ENCODE data around the gene RGS7BP. TPM values are rescaled to one million over a fixed set of nuclear protein-coding genes. Genes with fewer than 3 reads are reported as not detected.

The RGS7BP gene
- total and polyA plus RNA-seq, 2 of the 13 experiments (the other 11 are each of a cell fraction or from before 2014, with no cell fraction given), result not detected

DNA sequence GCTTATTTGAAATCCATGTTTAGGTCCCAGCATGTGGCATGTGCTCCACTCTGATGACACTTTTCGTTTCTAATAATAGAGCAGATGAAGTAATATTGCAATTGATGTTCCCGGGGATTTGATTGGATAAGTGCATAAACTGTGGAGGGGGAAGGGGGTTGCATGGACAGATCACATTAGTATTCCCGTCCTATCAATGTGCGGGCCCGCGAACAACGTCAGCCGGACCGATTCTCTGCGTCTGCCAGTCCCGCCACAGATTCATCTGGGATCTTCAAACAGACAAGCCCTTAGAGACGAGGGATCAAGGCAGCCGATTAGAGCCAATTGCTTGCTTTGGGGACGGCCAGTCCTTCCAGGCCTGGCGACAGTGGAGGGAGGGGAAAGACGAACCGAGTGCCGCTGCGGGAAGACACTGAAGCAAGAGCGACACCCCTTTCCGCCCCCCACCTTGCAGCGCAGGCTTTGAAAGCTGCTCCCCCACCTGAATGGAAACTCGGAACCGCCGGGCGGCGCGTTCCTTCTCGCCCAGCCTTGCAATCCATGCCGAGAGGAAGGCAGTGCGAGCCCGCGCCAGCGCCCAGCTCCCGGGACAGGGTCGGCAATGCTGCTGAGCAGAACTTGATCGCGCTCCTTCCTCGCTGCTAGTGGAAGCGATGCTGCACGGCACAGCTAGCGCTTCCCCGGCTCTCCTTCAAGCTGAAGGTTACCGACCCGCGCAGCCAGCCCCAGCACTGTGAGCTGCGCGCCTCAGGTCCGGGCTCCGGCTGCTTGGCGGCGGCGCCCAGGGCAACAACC, at the start of gene RGS7BP (continued):
- TF ChIP-seq, protein P1, sequence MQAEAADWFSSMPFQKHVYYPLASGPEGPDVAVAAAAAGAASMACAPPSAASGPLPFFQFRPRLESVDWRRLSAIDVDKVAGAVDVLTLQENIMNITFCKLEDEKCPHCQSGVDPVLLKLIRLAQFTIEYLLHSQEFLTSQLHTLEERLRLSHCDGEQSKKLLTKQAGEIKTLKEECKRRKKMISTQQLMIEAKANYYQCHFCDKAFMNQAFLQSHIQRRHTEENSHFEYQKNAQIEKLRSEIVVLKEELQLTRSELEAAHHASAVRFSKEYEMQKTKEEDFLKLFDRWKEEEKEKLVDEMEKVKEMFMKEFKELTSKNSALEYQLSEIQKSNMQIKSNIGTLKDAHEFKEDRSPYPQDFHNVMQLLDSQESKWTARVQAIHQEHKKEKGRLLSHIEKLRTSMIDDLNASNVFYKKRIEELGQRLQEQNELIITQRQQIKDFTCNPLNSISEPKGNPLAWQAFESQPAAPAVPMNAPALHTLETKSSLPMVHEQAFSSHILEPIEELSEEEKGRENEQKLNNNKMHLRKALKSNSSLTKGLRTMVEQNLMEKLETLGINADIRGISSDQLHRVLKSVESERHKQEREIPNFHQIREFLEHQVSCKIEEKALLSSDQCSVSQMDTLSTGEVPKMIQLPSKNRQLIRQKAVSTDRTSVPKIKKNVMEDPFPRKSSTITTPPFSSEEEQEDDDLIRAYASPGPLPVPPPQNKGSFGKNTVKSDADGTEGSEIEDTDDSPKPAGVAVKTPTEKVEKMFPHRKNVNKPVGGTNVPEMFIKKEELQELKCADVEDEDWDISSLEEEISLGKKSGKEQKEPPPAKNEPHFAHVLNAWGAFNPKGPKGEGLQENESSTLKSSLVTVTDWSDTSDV (CRISPR knock-in tag; IDR thresholded peaks at IDR 0.05), result no peak
- TF ChIP-seq ESRRA (CRISPR knock-in tag; IDR thresholded peaks at IDR 0.05; ENCODE audit: low read depth) (no peak), RFX5 (IDR thresholded peaks at IDR 0.05; ENCODE audit: low read depth, low read length) (no peak), ZNF598 (CRISPR knock-in tag; IDR thresholded peaks at IDR 0.05; ENCODE audit: borderline replicate concordance) (0 out of 2 replicates have a peak, but pooled peaks have one; percentile 28), TEAD3 (CRISPR knock-in tag; optimal IDR thresholded peaks at IDR 0.05; ENCODE audit: borderline replicate concordance) (no peak), ZNF749 (CRISPR knock-in tag; IDR thresholded peaks at IDR 0.05; ENCODE audit: borderline replicate concordance) (no peak), ZNF468 (CRISPR knock-in tag; IDR thresholded peaks at IDR 0.05) (0 out of 2 replicates have a peak, but pooled peaks have one; percentile 39), MTF2 (CRISPR knock-in tag; IDR thresholded peaks at IDR 0.05; ENCODE audit: borderline replicate concordance) (peak; percentile 83; the same call in 1 of the 2 replicates), SALL1 (CRISPR knock-in tag; IDR thresholded peaks at IDR 0.05) (0 out of 2 replicates have a peak, but pooled peaks have one; percentile 19), ZKSCAN1 (IDR thresholded peaks at IDR 0.05; ENCODE audit: low read length) (no peak), ZNF547 (CRISPR knock-in tag; IDR thresholded peaks at IDR 0.05) (no peak)
- TF ChIP-seq, protein P2, sequence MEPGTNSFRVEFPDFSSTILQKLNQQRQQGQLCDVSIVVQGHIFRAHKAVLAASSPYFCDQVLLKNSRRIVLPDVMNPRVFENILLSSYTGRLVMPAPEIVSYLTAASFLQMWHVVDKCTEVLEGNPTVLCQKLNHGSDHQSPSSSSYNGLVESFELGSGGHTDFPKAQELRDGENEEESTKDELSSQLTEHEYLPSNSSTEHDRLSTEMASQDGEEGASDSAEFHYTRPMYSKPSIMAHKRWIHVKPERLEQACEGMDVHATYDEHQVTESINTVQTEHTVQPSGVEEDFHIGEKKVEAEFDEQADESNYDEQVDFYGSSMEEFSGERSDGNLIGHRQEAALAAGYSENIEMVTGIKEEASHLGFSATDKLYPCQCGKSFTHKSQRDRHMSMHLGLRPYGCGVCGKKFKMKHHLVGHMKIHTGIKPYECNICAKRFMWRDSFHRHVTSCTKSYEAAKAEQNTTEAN (CRISPR knock-in tag; conservative IDR thresholded peaks at IDR 0.05), result no peak
- TF ChIP-seq, protein P3, sequence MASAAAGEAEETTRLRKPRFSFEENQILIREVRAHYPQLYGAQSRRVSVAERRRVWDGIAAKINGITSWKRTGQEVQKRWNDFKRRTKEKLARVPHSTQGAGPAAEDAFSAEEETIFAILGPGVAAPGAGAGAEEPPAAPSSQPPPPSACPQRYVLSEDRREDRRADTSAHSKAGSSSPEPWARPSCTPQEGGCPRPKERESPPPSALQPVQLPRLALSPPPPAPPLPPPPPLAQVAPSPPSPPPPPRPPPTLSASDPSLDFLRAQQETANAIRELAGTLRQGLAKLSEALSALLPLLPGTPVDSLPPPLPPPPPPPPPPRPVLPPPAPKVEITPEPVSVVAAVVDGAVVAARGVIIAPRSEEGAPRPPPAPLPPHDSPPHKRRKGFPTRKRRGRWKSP (CRISPR knock-in tag; IDR thresholded peaks at IDR 0.05), result 0 out of 2 replicates have a peak, but pooled peaks have one; percentile 22
- TF ChIP-seq, protein P4, sequence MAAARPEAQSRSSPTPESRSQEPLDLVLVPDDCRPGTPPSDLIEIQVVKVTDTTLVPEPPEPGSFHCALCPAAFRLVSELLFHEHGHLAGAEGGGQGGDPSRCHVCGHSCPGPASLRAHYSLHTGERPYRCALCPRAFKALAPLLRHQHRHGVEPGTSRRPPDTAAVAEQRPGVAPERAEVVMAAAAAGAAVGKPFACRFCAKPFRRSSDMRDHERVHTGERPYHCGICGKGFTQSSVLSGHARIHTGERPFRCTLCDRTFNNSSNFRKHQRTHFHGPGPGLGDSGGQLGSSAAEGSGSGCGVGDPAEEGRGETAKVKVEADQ (CRISPR knock-in tag; IDR thresholded peaks at IDR 0.05; ENCODE audit: borderline replicate concordance), result no peak
- TF ChIP-seq, protein P5, sequence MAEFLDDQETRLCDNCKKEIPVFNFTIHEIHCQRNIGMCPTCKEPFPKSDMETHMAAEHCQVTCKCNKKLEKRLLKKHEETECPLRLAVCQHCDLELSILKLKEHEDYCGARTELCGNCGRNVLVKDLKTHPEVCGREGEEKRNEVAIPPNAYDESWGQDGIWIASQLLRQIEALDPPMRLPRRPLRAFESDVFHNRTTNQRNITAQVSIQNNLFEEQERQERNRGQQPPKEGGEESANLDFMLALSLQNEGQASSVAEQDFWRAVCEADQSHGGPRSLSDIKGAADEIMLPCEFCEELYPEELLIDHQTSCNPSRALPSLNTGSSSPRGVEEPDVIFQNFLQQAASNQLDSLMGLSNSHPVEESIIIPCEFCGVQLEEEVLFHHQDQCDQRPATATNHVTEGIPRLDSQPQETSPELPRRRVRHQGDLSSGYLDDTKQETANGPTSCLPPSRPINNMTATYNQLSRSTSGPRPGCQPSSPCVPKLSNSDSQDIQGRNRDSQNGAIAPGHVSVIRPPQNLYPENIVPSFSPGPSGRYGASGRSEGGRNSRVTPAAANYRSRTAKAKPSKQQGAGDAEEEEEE (CRISPR knock-in tag; IDR thresholded peaks at IDR 0.05; ENCODE audit: borderline replicate concordance), result no peak
- TF ChIP-seq, protein P6, sequence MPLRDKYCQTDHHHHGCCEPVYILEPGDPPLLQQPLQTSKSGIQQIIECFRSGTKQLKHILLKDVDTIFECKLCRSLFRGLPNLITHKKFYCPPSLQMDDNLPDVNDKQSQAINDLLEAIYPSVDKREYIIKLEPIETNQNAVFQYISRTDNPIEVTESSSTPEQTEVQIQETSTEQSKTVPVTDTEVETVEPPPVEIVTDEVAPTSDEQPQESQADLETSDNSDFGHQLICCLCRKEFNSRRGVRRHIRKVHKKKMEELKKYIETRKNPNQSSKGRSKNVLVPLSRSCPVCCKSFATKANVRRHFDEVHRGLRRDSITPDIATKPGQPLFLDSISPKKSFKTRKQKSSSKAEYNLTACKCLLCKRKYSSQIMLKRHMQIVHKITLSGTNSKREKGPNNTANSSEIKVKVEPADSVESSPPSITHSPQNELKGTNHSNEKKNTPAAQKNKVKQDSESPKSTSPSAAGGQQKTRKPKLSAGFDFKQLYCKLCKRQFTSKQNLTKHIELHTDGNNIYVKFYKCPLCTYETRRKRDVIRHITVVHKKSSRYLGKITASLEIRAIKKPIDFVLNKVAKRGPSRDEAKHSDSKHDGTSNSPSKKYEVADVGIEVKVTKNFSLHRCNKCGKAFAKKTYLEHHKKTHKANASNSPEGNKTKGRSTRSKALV (CRISPR knock-in tag; IDR thresholded peaks at IDR 0.05), result peak; percentile 96
